K562 (cell line): ENCODE results near the gene NCOA3. TPM values are rescaled to one million over a fixed set of nuclear protein-coding genes. Genes with fewer than 3 reads are reported as not detected.

Experiments used
- CC2D1A ChIP-seq: fragments of 450-650 bp; IDR thresholded peaks from 2 replicates; pipeline ENCODE4 v1.6.1; 2017; ENCODE audit warnings: mild to moderate bottlenecking
- CEBPB ChIP-seq: fragments of 450-650 bp; IDR thresholded peaks from 2 replicates; pipeline ENCODE4 v1.6.1; 2016; ENCODE audit warnings: missing genetic modification characterization, missing compliant biosample characterization
- EGR1 ChIP-seq: fragments of 450-650 bp; conservative IDR thresholded peaks from 2 replicates; pipeline ENCODE4 v1.6.1; 2017; ENCODE audit warnings: mild to moderate bottlenecking
- ELK1 ChIP-seq: sonication (generic); formaldehyde crosslinking; IDR thresholded peaks from 2 replicates; pipeline ENCODE4 v1.8.1; 2022; ENCODE audit warnings: missing genetic modification reagents
- GABPB1 ChIP-seq: sonication (generic); formaldehyde crosslinking; IDR thresholded peaks from 2 replicates; pipeline ENCODE4 v1.8.0; 2022; ENCODE audit warnings: mild to moderate bottlenecking, missing genetic modification reagents
- HDAC3 ChIP-seq: fragments of 450-650 bp; IDR thresholded peaks from 2 replicates; pipeline ENCODE4 v1.6.1; 2018; ENCODE audit warnings: borderline replicate concordance, mild to moderate bottlenecking, moderate library complexity; ENCODE audit not compliant: partially characterized antibody
- MAFK ChIP-seq: IDR thresholded peaks from 2 replicates; pipeline ENCODE4 v1.6.1; 2011; ENCODE audit warnings: low read length, improper control_type of control experiment
- MTA1 ChIP-seq: fragments of 450-650 bp; IDR thresholded peaks from 2 replicates; pipeline ENCODE4 v1.6.1; 2017; ENCODE audit warnings: borderline replicate concordance
- MTA3 ChIP-seq: fragments of 450-650 bp; formaldehyde crosslinking; IDR thresholded peaks from 2 replicates; pipeline ENCODE4 v1.6.1; 2017; ENCODE audit warnings: mild to moderate bottlenecking, borderline replicate concordance
- NR3C1 ChIP-seq: sonication (generic); formaldehyde crosslinking; IDR thresholded peaks from 2 replicates; pipeline ENCODE4 v1.8.1; 2022; ENCODE audit warnings: missing genetic modification reagents
- POLR2AphosphoS5 ChIP-seq: IDR thresholded peaks from 2 replicates; pipeline ENCODE4 v1.6.1; 2011; ENCODE audit warnings: mild to moderate bottlenecking, low read depth, low read length, moderate library complexity; ENCODE audit not compliant: control insufficient read depth, insufficient read depth
- RBFOX2 ChIP-seq: fragments of 200-400 bp; formaldehyde crosslinking; IDR thresholded peaks from 2 replicates; pipeline ENCODE4 v1.6.1; 2017; ENCODE audit warnings: low read depth, mild to moderate bottlenecking, low read length, moderate library complexity
- SIN3B ChIP-seq: fragments of 450-650 bp; IDR thresholded peaks from 2 replicates; pipeline ENCODE4 v1.6.1; 2017; ENCODE audit warnings: low read depth, mild to moderate bottlenecking, moderate library complexity
- TEAD4 ChIP-seq, 2 experiments: sonication (generic) in 1 of 2; formaldehyde crosslinking in 1 of 2; IDR thresholded peaks; 2 replicates each; pipeline versions ENCODE4 v1.6.1 to v1.8.0; 2012 to 2022; ENCODE audit warnings: borderline replicate concordance in 1 of 2, inconsistent platforms in 1 of 2, low read length in 1 of 2, mild to moderate bottlenecking in 1 of 2, missing genetic modification reagents in 1 of 2
- ZNF644 ChIP-seq: fragments of 200-800 bp; sonication (Bioruptor generic); IDR thresholded peaks from 2 replicates; pipeline ENCODE4 v1.6.1; 2016; ENCODE audit warnings: low read depth, missing genetic modification characterization, missing compliant biosample characterization
- ZNF699 ChIP-seq: fragments of 250-450 bp; sonication (Bioruptor Pico); IDR thresholded peaks from 2 replicates; pipeline ENCODE4 v1.8.0; 2021; ENCODE audit warnings: mild to moderate bottlenecking, moderate library complexity; ENCODE audit not compliant: insufficient replicate concordance
- ZNF75A ChIP-seq: fragments of 450-650 bp; formaldehyde crosslinking; IDR thresholded peaks from 2 replicates; pipeline ENCODE4 v1.4.0; 2020; ENCODE audit warnings: mild to moderate bottlenecking
- ZNF785 ChIP-seq: fragments of 250-450 bp; sonication (Bioruptor Pico); IDR thresholded peaks from 2 replicates; pipeline ENCODE4 v1.4.0; 2020; ENCODE audit warnings: mild to moderate bottlenecking
- polyA plus RNA-seq, 8 experiments: library from polyadenylated mRNA; depleted of rRNA in 4 of 8; stranded (reverse) in 5 of 8; unstranded in 3 of 8; fragments of >200 nt; fragmentation: Nextera tagmentation in 2 of 8; fragmentation: Illumina TruSeq in 1 of 8; extraction: Ambion mirVana in 2 of 8; extraction: Trizol in 1 of 8; gene quantifications; 2 replicates each; pipeline versions ENCODE4 v1.2.1 to v1.2.3, GENCODE V29; 2011 to 2014; ENCODE audit warnings: inconsistent platforms in 1 of 8, missing spikeins in 1 of 8
- total RNA-seq, 7 experiments: library from RNA; depleted of rRNA in 6 of 7; stranded (reverse); fragments of >200 nt in 6 of 7; fragmentation: Illumina TruSeq in 2 of 7; extraction: Trizol in 2 of 7; gene quantifications; 2 replicates each; pipeline versions ENCODE4 v1.2.1 to v1.2.3, GENCODE V29; 2011 to 2021; ENCODE audit warnings: low replicate concordance in 1 of 7
- TF ChIP-seq, protein P1 (sequence below): fragments of 450-650 bp; IDR thresholded peaks from 2 replicates; pipeline ENCODE4 v1.7.1; 2018; ENCODE audit warnings: mild to moderate bottlenecking, low read depth; ENCODE audit not compliant: partially characterized antibody
- TF ChIP-seq, protein P2 (sequence below): sonication (generic); formaldehyde crosslinking; IDR thresholded peaks from 2 replicates; pipeline ENCODE4 v1.8.1; 2023; ENCODE audit warnings: mild to moderate bottlenecking, missing genetic modification reagents
- TF ChIP-seq, protein P3 (sequence below): fragments of 250-450 bp; sonication (Bioruptor Pico); IDR thresholded peaks from 2 replicates; pipeline ENCODE4 v1.4.0; 2020

The NCOA3 gene
- total and polyA plus RNA-seq, 9 of the 15 experiments (the other 6 are each of a cell fraction or from before 2014, with no cell fraction given): 3.2 to 24.3 (median 14.4) TPM

- TF ChIP-seq TEAD4 (IDR thresholded peaks at IDR 0.05; ENCODE audit: low read length) (peak; percentile 54; the same call in 1 of the 2 replicates), TEAD4 (CRISPR knock-in tag; IDR thresholded peaks at IDR 0.05; ENCODE audit: borderline replicate concordance) (no peak), MAFK (no peak), MTA1 (peak; percentile 49; the same call in 1 of the 2 replicates), ZNF644 (tag) (peak; percentile 64; the same call in 1 of the 2 replicates), RBFOX2 (peak; percentile 50), GABPB1 (CRISPR knock-in tag) (no peak), CC2D1A (no peak), MTA3 (peak; percentile 25; the same call in 1 of the 2 replicates), SIN3B (no peak), NR3C1 (CRISPR knock-in tag) (no peak), ZNF785 (CRISPR knock-in tag) (no peak), ELK1 (CRISPR knock-in tag) (no peak), EGR1 (no peak), POLR2AphosphoS5 (no peak), CEBPB (tag) (peak; percentile 67; the same call in 1 of the 2 replicates), ZNF699 (CRISPR knock-in tag) (no peak), ZNF75A (CRISPR knock-in tag) (peak; percentile 28; the same call in 1 of the 2 replicates), HDAC3 (peak; percentile 45)
- TF ChIP-seq, protein P1, sequence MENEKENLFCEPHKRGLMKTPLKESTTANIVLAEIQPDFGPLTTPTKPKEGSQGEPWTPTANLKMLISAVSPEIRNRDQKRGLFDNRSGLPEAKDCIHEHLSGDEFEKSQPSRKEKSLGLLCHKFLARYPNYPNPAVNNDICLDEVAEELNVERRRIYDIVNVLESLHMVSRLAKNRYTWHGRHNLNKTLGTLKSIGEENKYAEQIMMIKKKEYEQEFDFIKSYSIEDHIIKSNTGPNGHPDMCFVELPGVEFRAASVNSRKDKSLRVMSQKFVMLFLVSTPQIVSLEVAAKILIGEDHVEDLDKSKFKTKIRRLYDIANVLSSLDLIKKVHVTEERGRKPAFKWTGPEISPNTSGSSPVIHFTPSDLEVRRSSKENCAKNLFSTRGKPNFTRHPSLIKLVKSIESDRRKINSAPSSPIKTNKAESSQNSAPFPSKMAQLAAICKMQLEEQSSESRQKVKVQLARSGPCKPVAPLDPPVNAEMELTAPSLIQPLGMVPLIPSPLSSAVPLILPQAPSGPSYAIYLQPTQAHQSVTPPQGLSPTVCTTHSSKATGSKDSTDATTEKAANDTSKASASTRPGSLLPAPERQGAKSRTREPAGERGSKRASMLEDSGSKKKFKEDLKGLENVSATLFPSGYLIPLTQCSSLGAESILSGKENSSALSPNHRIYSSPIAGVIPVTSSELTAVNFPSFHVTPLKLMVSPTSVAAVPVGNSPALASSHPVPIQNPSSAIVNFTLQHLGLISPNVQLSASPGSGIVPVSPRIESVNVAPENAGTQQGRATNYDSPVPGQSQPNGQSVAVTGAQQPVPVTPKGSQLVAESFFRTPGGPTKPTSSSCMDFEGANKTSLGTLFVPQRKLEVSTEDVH: no peak
- TF ChIP-seq, protein P2, sequence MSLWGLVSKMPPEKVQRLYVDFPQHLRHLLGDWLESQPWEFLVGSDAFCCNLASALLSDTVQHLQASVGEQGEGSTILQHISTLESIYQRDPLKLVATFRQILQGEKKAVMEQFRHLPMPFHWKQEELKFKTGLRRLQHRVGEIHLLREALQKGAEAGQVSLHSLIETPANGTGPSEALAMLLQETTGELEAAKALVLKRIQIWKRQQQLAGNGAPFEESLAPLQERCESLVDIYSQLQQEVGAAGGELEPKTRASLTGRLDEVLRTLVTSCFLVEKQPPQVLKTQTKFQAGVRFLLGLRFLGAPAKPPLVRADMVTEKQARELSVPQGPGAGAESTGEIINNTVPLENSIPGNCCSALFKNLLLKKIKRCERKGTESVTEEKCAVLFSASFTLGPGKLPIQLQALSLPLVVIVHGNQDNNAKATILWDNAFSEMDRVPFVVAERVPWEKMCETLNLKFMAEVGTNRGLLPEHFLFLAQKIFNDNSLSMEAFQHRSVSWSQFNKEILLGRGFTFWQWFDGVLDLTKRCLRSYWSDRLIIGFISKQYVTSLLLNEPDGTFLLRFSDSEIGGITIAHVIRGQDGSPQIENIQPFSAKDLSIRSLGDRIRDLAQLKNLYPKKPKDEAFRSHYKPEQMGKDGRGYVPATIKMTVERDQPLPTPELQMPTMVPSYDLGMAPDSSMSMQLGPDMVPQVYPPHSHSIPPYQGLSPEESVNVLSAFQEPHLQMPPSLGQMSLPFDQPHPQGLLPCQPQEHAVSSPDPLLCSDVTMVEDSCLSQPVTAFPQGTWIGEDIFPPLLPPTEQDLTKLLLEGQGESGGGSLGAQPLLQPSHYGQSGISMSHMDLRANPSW (CRISPR knock-in tag): no peak
- TF ChIP-seq, protein P3, sequence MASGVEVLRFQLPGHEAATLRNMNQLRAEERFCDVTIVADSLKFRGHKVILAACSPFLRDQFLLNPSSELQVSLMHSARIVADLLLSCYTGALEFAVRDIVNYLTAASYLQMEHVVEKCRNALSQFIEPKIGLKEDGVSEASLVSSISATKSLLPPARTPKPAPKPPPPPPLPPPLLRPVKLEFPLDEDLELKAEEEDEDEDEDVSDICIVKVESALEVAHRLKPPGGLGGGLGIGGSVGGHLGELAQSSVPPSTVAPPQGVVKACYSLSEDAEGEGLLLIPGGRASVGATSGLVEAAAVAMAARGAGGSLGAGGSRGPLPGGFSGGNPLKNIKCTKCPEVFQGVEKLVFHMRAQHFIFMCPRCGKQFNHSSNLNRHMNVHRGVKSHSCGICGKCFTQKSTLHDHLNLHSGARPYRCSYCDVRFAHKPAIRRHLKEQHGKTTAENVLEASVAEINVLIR (CRISPR knock-in tag): no peak
Measured at GRCh38 chr20:47606983-47607613, 105.4 kb downstream of the NCOA3 start (continued).
